ENCODE data around the gene SULF2.

- TF ChIP-seq YY1 (IDR thresholded peaks at IDR 0.05; ENCODE audit: insufficient read depth, insufficient read length) (no peak), ZNF274 (IDR thresholded peaks at IDR 0.05; ENCODE audit: low read depth, low read length) (no peak), SUZ12 (IDR thresholded peaks at IDR 0.05; ENCODE audit: extremely low read depth, insufficient read depth, insufficient read length) (no peak)
Observed at GRCh38 chr20:47700327-47700726, 85.0 kb downstream of the SULF2 start.
